GM18498 (cell line): Measurements from ENCODE around the gene GRIN3A.
"Not testable (repeated sequence)": the region's sequence is repeated elsewhere in the genome, so short reads cannot be mapped to it uniquely, and the experiment has no call there.

Experiments
- ATAC-seq: cut with Tn5 transposase; IDR thresholded peaks from one replicate; pipeline ENCODE4 v1.9.1; 2021; ENCODE audit warnings: mild to moderate bottlenecking, moderate library complexity; ENCODE audit not compliant: unreplicated experiment

Gene GRIN3A

DNA sequence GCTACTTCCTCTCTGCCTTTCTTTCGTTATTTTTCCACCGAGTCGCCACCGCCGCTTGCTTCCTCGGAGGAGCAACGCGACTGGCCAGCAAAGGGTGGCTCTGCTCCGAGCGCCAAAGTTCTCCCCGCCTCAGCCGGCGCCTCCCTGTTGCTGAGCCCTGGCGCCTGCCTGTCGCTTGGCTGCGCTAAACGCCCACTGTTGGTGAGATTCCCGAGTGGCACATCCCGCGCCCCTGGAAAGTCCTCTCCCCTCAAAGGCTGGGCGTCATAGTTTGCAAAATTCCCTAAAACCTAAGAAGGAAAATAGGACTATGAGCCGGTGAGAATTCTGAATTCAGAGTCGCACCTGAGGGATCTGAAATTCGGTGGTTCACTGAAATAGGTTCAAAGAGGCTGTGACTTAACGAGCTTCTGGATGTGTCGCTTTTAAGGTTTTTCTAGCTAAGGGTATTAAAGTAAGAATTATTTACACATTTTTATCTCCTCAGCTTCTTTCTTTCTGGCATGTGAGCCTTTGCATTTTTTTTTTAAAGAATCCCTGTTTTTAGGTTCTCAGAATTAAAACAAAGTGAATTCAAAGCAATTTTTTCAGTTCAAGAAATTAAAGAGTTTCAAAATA, at the start of gene GRIN3A:
GRIN3A (minus strand) TSS at position 82 of the 618 bp plus-strand sequence. CDS start 668 bp downstream, outside the sequence.
- ATAC-seq: no peak

DNA sequence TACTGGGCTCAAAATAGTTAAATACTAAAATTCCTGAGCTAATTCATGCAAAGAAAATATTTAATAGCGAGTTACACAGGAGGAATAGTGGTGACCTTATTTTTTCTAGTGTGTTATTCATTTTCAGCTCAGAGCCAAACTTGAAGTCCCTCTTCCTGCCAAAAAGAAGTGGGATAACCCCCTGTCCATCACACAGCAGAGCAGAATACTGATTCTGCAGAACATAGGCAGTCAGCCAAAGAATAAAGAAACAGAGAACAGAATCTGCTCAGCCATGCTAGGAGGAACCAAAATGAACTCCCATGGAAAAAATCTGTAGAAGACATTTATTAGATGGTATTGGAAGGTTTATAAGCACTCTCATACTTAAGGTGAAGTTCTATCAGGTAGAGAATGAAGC, 49.4 kb upstream of the GRIN3A start:
- ATAC-seq: no peak

DNA sequence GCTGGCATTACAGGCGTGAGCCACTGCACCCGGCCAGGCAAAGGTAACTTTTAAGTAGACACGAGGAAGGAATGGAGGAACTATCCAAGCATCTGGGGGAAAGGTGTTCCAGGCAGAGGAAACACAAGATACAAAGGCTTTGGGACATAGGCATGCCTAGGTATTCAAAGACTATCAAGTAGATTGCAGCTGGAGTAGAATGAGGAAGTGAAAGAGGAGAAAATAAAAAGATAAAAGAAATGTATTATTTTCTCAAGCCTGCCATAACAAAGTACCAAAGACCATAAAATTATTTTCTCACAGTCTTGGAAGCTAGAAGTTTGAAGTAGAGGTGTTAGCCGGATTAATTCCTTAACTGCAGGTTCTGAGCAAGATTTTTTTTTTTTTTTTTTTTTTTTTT, 39.9 kb upstream of the GRIN3A start:
- no peak for ATAC-seq

DNA sequence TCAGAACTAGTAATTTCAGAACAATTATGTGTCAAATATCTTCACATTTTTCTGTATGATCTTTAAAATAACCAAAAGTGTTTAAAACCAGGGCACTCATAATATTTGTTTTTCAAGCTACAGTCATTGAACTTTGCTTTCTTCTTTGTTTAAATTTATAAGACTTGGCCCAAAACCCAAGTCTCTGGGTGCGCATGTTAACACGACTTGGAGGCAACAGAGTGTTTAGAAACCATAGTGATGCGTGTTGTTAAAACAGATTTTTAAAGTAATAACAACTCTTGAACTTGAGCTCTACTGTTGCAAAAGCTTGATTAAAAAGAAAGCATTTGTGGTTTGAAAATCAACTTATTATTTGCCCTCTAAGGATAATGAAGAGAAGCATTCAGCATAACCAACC, 26.0 kb upstream of the GRIN3A start:
- no peak for ATAC-seq

DNA sequence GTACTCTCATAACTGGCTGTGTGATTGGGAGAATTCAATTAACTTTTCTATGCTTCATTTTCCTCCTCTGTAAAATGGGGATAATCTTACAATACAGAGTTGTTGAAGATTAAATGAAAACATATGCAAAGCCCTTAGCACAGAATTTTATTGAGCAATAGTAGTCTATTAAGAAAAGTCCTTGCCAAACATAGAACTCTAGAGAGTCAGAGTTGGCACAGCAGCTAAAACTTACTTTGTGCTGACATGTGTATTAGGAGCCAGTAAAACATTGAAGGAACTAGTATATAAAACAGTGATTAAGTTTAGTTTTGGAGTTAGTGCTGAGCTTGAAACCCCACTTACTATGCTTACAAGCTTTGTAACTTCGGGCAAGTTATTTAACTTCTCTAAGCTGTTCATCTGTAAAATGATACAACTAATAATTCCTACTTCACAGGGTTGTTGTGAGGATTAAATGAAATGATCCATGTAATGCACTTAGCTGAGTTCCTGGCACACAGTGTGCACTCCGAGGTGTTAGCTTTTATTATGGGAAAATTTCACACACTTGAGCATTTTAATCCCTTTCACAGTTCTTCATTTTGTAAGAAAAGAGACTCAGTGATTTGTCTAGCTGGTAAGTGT, 20.0 kb upstream of the GRIN3A start:
- no peak for ATAC-seq

DNA sequence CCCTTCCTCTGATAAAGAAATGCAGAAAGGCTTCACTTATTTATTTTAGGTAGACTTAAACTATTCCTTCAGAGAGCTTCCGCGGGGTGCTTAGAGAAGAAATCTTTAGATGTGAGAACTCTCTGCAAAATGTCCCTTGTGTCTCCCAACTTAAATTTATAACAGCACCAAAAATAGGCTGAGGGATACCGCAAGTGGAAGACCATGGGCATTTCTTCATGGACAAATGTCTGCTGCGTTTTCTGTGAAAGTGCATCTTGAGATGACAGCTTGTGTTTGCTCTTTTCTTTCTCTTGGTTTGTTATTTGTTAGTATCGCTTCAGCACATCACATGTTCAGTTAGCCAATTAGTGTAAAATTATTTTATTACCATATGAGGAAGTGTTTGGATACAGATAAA, 15.3 kb upstream of the GRIN3A start:
- no peak for ATAC-seq

DNA sequence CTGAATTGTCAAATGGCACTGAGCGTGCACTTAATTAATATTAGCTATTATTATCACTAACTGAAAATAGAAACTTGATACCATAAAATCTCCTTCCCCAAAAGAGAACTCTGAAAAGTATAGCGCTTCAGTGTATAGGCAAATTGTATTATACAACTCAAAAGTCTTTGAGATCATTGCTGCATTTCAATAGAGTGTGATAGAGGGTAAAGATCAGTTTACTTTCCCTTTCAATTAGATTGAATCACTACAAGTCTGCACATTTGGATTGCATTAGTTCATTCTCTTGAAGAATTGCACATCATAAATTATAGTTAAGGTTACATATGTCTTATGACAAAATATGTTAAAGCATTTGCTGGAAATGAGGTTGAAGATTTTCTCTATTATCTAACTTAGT, 13.4 kb upstream of the GRIN3A start:
- no peak for ATAC-seq

DNA sequence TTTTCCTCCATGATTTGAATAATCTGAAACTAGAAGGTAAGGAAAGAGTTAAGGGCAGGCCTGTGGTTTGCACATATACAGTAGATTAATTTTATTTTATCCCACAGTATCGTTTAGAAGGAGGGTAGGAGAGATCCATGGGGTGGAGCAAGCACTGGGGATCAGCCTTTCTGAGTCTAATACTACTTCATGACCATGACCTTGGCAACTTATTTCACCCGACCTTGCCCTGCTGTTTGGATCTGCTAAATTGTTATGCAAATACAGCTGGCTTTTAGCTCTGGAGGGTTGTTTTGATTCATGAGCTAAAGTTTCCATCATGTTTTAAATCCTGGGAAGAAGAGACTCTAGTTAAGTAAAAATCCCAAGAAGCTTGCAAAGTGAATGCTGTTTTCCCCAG, 864 bp upstream of the GRIN3A start:
- no peak for ATAC-seq

DNA sequence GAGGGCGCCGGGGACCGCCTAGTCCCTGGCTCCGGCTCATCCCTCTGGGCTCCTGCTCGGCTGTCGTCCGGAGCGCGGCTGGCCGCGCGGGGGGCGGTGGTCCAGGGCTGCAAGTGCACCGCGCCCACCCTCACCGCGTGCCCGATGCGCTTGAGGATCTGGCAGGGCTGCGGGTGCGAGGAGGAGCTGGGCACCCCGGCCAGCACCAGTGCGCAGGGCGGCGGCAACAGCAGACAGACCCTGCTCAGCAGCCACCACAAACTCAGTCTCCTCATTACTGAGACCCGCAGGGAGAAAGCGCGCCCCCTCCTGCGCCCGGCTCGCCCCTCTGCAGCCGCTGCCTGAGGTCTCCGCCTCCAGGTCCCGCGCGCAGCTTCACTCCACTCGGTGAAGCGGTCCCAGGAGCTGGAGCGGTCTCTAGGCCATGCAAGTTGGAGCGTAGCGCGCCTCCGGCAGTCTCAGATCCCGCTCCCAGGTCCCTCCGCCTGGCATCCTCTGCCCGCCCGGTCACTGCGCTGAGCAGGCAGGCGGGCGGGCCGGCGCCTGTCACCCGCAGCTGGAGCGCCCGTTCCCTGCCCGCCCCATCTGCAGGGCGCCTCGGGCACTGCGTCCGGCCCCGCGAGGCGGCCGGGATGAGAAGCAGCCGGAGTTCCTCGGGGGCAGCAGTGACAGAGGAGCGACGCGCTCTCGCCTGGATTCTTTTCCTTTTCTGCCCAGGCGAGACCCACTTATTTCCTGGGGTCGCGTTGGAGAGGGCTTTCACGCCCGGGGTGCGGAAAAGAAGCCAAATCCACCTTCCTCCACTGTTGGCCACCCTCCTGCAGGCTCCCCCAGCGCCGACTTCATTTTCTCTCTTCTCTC, 512 bp downstream of the GRIN3A start:
- ATAC-seq: no peak

DNA sequence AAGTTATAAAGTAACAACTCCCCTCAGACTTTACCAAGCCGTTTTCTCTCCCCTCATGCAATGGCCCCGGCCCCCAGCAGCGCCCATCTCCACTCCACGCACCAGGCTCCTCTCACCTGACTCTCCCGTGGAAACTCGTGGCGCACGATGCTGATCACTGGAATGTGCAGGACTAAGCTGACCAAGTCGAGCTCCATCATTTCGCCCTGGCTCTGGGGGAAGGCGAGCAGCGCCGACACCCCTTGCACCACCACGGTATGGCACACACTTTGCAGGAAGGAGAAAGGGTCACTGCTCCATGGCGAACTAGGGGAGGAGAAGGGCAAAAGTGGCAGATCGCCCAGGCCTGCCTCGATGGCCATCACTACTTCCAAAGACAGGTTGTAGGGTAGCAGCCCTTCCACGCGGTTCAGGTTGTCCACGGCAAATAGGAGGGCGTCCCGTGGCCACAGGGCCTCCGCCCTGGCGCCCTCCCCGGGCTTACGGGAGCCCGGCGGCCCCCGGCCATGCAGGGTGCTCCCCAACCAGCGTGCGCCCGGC, 1.2 kb downstream of the GRIN3A start:
- no peak for ATAC-seq

DNA sequence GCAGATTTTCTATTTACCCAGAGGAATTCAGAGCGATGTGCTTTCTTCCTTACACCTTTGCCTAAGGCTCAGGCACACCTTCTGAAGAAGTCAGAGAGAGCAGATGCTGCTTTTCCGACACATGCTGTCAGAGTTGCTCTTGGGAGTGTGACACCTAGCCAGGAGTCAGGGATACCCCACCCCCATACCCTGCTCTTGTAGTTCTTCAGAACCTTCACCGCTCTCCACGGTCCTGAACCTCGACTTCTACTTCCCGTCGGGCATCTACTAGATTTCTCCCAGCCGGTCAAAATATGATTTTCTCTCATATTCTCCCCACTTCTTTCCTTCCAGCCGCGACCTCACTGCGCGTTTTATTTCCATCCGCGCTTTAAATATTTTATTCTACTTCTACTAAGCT, 1.7 kb downstream of the GRIN3A start:
- no peak for ATAC-seq

DNA sequence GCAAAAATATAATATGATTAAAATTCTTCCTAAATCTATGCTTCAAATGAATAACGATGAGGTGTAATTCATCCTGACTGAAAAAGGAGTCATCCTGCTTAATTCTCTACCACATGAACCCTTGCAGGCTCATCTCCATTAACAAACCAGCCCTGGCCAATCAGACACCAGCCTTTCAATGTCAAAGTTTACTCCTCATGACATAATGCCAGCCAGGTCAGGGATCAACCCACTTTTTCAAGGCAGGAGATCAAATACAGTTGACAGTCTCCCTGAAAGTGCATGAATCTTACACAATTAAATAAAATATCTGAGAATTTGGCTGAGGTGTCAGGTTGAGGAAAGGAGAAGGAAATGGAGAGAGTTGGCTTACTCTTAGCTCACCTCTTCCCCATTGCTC, 7.0 kb downstream of the GRIN3A start:
- ATAC-seq: no peak

DNA sequence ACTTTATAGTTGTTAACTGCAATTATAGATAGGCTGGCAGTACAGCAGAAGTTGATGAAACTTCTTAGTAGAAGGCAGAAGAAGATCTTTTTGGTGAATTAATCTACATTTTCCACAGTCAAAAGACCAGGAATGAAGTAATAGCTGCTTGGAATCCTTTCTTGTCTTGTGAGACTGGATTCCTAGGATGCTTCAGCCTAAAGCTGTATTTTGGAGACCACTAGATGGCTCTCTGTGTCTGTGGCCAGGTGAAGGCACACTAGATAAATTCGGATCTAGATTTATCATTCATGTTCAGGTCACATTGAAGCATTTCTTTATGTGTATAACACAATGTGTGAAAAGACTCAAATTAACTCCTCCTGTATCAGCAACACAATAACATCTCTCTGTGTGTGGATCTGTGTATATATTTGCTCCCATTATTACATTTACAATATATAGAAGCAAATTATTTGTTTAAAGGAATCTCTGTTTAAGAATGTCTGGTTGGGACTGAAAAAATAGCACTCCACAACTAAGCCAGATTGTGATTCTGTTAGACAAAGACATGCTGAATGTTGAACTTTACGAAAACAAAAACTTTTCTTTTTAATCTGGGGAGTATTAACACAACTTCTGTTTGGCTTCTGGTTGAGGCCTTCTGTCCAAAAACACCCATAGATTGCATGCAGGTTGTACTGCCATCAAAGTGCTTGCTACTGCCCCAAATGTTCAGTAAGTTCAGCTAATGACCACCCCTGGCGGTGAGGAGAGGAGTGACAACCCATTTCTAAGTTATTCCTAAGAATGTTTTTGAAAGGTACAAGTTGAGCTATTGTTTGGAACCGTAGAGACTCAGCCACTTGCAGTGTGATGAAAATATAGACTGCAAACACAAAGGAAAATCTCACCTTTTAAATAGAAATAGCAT, 10.6 kb downstream of the GRIN3A start:
- peak; percentile 95 for ATAC-seq

DNA sequence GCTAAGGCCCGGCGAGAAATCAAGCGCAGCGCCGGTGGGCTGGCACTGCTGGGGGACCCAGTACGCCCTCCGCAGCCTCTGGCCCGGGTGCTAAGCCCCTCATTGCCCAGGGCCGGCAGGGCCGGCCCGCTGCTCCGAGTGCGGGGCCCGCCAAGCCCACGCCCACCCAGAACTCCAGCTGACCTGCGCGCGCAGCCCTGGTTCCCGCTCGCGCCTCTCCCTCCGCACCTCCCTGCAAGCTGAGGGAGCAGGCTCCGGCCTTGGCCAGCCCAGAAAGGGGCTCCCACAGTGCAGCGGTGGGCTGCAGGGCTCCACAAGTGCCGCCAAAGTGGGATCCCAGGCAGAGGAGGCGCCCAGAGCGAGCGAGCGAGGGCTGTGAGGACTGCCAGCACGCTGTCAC, 14.2 kb downstream of the GRIN3A start:
- ATAC-seq: not testable (repeated sequence)

DNA sequence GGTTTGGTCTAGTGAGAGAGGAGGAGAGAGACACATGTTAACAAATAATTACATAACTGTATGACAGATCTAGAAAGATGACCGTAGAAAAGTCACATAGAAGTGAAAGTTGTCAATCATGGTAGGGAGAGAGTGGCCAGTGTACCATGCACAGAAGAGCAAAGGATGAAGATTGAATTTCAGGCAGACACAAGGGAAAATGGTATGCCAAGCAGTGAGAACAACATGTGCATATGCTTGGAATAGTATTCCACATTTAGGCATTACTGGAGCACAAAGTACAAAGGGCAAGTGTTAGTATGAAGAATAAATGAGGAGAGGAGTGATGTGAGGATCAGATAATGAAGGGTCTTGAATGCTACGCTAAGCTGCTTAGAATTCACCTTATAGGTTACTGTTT, 20.3 kb downstream of the GRIN3A start:
- ATAC-seq: no peak

DNA sequence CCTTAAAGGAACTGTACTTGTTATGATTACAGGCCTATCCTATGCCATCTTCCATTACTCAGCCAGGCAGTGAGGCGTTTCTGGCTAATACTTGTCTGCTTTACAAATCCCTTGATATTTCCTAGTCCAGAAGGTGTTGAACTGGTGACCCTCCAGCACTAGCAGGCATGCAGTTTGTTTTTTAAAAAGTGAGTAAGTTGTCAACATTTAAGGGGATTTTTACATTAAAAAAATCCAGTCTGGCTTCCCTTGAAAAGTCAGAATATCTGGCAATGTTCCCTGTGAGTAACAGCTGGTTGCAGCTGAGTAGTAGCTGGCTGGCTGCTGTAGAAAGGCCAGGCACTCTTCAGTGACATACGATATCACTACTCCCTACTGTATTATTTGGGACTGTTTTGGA, 21.8 kb downstream of the GRIN3A start:
- ATAC-seq: no peak

DNA sequence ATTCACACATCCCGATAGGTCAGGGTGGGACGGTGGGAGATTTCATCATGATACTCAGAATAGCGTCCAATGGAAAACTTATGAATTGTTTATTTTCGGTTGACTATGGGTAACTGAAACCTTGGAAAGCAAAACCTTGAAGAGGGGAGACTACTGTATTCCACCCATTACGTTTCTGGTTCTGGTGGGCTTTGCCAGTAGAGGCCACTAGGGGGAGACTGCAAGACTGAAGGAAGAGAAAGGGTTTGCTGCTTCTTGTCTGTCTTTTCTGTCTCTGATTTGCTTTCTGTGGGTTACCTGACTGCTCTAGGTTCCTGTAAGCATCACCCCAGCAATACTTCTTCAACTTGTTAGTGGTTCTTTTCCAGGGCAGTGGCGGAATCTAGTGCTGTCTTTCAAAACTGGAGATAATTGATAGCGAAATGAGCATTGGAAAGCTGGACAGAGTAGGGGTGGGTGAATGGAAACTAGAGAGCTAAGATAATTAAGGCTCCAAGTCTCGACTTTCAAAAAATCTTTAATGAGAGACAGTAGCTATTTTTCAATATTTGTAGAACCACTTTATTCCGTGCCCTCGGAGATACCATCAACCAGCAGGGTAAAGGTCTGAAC, 27.0 kb downstream of the GRIN3A start:
- ATAC-seq: peak; percentile 69

DNA sequence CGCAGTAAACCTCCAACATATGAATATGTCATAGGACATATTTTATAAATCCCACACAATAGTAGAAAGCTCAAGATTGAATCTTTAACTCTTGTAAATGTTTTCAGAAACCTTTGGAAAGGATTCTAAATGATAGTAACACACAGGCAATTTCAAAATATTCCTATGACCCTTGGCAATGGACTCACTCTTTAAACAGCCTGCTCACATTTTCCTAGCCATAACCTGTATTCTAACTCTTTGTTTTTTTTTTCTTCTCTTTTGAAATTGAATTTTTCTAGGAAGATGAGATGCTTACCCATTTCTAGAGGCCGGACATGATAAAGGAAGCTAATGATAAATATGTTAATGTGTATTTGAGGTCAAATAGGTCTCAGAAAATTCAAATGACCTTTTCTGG, 29.6 kb downstream of the GRIN3A start:
- no peak for ATAC-seq

DNA sequence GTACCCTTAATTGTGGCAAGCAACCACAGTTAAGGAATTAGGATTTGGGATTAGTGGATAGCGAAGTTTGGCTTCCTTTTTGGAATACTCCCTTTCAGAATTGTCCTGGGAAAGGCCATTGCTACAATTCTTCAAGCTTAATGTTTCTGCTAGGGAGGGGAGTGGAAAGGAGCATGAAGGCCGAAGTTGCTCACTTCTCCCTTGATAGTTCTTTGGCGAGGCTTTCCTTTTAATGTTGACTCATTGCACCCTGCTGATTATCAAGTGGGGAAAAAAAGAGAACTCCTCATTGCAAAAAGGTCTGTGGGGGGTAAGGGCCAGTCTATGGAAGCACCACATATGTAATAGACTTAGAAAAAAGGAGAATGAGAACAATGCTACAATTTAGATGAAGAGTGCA, 30.7 kb downstream of the GRIN3A start:
- no peak for ATAC-seq

DNA sequence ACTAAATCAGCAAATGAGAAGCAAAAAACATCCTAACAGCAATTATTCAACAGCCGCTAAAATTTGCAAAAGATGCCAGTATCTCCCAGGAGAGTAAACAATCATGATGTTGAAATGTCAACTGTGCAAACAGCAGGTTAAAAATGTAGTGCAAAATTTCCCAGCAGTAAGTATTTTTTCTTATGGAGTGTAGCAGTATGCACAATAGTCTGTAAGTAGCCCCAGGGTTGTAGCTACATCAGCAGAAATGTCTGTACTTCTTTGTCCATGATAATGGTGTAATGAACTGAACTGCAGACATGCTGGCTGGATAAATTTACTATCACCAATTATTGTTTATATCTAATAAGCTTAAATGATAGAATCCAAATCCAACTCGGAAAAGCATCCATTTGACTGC, 31.4 kb downstream of the GRIN3A start:
- no peak for ATAC-seq
